Measurements from ENCODE around the gene NOC4L.
"Not testable (repeated sequence)": the region's sequence is repeated elsewhere in the genome, so short reads cannot be mapped to it uniquely, and the experiment has no call there.

NOC4L gene

DNA sequence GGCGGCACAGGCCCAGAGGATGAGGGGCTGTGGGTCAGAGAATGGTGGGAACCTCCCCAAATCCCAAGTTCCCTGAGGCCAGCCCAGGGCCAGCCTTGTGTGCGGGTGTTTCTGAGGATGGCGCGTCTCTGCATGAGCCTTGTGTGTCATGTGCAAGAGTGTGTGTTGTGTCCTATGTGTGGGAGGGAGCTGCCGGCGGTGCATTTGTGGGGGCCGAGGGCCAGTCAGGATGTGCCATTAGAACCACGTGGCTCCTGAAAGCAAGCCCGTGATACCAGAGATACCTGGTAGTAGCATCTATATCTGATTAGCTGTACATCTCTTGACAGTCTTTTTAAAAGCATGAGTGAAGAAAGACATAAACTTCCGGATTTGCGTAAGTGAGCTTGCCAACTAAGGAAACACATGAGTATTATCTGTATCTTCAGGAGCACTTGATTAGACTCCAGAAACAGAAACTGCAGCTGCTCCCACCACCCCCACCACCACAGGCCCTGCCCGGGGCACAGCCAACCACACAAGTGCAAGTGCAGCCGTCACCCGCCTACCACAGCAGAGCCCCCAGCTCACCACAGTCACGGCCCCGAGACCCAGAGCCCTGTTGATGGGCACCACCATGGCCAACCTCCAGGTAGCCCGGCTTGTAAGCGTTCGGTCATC, 19.4 kb upstream of the NOC4L start:
- DNase-seq = no peak

DNA sequence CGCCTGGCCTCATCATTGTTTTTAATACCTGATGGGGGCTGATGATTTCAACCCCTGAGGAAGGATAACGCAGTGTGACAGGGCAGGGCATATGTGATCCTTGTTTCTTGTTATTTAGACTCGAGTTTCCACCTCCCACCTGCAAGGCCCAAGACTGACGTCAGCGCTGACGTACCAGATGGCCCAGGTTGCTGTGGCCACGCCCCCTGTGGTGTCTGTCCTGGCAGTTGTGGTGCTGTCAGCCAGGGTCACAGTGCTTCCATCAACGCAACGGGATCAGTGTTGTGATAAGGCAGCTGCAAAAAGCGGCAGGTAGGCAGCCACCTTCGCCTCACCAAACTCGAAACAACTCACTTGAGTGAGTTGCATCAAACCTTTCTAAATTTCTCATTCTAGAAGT, 18.5 kb upstream of the NOC4L start:
- DNase-seq = no peak

DNA sequence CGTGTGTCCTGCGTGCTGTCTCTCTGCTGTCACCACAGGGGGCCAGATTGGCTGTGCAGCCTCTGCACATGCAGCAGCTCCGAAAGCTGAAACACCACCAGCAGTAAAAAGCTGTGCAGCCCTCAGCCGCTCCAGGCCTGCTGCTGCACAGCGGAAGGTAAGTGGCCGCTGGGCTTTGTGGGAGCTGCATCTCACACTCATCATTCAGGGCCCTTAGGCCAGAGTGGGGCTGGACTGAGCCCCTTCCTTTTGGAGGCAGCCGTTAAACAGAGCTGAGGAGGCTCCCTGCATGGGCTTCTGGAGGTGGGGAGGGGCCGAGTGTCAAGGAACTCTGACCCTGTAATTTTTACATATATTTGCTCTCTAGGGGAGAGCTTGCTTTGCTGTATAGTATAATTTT, 17.2 kb upstream of the NOC4L start:
- no peak for DNase-seq

DNA sequence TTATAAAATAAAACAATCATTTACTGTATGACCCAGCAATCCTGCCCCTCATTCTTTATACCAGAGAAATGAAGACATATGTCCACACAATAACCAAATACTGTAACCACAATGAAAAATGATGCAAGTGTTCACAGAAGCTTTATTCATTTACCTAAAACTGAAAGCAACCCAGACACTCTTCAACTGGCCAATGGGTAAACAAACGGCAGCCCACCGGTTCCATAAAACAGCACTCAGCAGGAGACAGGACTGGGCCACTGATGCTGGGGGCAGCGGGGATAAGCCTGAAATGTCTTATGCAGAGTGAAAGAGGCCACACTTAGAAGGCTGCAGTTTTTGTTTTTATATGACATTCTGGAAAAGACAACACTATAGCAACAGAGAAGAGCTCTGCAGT, 15.2 kb upstream of the NOC4L start:
- DNase-seq = no peak

DNA sequence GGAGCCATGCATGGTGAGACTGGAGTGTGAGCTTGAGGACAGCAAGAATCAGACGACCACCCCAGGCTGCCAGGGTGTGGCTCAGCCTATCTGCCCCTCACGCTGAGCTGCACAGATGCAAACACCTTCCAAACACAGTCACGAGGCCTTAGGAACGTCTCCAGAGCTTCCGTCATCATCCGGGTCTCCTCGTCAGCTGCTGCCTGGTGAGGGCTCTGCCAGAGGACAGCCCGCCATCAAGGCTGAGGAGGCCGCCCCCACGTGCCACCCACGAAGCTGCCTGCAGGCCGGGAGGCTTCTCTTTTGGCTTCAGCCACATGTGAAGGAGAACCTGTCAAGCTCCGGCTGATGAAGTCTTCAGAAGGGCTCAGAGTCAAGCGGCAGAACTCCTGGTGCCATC, 13.6 kb upstream of the NOC4L start:
- no peak for DNase-seq

DNA sequence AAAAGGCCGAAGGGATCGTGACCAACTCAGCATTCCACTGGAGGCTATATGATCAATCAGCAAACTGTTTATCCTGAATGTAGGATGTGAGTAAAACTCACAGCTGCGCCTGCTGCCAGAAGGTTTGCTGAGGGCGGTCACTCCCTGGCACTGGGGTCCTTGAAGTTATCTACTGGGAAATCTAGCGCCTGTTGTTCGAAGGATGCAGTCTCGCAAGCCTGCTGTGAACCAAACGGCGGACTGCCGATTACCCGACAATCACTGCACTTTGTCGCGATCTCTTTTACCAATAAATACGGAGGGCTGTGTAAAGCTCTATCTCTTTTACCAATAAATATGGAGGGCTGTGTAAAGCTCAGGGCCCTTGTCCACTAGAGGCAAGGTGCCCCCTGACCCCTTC, 13.0 kb upstream of the NOC4L start:
- DNase-seq = no peak

DNA sequence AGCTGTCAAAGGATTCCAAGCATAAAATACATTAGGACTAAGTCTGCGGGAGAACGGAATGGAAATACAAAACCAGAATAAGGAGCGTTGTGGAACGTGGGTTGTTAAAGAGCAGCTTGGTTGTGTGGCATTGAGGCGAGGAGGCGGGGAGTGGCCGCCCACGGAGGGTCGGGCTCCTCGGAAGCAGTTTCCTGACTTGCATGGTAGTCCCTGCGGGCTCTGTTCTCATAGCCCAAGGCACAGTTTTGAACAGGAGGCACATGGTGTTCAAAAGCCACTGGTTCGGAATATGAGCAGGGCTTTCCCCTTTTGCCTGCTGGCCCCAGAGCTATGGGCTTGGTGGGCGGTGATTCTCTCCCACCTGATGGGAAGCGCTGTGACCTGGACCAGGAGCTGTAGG, 12.3 kb upstream of the NOC4L start:
- DNase-seq = no peak

DNA sequence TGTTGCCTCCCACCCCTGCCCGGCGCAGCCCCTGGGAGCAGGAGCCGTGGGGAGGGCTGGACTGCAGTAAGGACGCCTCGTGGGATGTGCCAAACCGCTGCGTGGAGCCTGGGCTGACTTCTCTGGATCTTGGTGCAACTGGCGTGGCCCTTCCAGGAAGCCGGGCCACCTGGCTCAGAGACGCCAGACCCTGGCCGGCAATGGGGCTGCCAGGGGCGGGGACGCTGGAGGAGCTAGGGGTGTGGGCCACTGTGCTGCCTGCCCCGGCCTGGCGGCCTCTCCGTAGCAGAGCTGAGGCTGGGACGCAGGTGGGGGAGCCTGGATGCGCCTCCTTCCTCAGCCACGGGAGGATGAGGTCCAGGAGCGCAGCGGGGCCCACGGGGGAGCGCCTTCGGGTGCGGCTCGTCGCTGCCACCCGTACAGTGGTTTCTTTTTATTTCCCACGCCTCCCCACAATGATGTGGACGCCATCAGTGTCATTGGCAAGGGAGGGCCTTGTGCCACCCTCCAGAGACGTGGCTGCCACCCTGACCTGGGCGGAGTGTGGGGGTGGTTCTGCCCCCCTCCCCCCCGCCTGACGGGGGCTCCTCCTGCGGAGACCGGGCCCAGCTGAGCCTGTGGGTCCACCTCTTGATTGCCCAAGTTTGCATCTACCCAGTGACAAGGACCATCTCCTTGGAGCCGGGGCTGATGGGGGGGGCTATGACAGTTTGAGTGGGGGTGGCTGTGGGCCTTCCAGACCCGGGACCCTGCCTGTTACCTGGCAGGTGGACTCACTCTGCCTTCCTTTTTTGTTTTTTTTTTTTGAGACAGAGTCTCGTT, 11.4 kb upstream of the NOC4L start:
- DNase-seq = no peak

DNA sequence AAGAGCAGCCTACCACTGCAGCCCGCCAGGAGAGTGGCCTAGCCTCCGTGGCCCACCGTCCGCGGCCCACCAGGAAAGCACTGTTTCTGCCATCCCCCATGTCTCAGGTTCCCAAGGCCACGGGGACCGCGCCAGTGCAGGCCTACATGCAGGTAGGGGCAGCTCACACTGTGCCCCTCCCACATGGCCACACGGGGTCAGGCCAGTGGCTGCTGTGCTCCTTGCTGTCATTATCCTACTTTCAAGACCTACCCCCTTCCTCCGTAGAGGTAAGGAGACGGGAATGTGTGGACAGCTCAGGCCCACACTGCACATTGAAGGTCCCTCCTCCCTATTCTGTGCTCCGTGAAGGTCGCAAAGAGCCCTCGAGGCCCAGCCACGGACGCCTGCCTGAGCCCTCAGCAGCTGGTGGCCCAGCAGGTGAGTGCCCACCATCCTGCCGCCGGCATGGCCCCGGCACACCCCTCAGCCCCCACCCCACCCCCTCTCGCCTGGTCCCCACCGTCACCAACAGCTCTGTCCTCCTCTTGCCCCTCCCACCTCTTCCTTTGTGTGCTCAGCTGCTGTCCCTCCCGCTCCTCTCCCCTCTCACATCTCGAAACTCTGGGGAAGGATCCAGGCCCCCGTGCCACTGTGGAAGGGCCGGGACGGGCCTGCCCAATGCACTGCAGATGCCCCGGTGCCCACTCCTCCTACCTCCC, 10.2 kb upstream of the NOC4L start:
- no peak for DNase-seq

DNA sequence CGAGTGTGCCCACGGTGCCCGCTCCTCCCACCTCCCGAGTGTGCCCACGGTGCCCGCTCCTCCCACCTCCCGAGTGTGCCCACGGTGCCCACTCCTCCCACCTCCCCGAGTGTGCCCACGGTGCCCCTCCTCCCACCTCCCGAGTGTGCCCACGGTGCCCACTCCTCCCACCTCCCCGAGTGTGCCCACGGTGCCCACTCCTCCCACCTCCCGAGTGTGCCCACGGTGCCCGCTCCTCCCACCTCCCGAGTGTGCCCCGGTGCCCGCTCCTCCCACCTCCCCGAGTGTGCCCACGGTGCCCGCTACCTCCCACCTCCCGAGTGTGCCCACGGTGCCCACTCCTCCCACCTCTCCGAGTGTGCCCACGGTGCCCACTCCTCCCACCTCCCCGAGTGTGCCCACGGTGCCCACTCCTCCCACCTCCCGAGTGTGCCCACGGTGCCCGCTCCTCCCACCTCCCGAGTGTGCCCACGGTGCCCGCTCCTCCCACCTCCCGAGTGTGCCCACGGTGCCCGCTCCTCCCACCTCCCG, 9.5 kb upstream of the NOC4L start:
- DNase-seq = not testable (repeated sequence)

DNA sequence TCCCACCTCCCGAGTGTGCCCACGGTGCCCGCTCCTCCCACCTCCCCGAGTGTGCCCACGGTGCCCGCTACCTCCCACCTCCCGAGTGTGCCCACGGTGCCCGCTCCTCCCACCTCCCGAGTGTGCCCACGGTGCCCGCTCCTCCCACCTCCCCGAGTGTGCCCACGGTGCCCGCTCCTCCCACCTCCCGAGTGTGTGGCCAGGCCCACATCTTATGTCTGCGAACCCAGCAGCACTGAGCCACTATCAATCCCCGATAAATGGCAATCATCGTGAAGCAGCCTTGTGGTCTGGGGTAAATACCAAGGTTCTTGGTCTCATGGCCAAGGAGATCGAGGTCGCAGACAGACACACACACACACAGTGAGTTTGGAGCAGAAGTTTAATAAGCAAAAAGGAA, 8.0 kb upstream of the NOC4L start:
- not testable (repeated sequence) for DNase-seq

DNA sequence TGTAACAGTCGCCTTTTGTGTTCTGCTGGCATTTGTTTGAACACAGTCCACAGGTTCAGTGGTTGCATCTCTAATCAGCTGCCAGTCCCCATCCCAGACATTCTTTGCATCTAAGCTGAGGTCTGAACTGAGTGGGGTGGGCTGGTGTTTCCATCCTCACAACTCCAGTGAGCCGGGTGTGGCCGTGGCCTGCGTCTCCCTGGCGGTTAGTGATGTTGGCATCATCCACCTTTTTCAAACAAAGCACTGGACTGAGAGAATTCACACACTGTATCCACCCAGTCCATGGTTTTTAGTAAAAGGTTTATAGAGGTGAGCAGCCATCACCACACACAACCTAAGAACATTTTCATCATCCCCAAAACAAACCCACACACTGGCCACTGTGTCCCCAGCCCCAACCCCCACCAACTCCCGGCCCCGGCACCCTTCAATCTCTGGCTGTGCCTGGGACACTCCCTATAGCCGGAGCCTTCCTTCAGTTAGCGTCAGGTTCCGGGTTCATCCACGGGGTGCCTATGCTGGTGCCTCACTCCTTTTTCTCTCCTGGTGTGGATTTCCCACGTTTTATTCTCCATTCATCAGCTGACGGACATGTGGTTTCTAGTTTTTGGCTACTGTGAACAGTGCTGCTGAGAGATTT, 6.7 kb upstream of the NOC4L start:
- no peak for DNase-seq

DNA sequence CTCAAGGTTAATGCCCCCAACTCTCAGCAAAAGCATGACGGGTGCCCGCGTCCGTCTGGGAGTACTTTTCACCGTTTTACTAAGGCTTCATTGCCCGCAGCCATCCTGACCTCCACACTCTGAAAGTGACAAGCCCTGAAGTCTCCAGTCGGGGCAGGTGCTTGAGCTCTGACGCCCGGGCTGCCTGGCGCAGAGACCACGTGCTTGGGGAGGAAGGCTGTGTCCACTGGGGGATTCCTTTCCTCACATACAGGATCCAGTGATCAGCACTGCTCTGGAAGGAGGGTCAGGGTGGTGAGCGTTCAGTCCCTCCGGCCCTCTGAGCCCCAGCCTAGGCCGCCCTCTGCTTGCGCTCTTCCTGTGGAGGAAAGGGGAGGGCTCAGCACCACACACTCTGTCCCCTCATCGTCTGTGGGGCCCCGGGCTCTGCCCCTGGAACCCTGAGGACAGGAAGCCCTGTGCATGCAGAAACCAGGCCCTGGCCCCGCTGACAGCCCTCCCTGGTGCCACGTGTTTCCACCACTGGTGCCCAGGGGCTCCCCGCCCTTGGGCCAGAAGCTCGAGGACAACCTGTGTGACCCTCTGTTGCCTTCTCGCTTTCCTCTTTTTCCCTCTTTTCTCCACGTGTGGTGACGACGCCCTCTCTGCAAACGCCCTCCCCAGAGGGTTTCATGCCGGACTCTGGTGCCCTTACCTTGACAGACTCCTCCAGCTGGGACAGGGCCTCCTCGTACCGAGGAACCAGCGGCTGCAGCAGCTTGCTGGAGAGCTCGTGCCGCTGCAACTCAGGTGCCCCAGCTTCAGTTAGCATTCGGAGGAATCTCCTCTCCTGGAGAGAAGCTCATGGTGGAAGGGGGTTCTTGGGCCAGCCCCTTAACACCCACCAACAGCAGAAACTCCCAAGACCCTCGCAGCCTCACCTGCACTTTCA, 5.1 kb upstream of the NOC4L start:
- DNase-seq = no peak

DNA sequence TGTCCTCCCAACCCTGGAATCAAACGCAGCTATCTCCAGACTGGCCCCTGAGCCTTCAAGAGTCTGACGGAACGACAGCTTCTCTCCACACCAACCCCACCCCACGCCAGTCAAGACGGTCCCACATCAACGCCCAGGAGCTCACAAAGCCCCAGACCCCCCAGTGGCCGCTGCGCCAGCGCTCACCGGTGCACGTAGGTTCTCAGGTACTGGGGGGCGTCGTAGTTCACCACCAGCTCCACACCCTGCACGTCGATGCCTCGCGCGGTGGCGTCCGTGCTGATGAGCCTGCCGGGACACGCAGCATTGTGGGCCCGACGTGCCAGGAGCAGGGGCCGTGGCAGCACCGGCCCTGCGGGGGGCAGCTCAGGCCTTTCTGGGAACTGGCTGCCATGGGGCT, 4.3 kb upstream of the NOC4L start:
- DNase-seq = no peak

DNA sequence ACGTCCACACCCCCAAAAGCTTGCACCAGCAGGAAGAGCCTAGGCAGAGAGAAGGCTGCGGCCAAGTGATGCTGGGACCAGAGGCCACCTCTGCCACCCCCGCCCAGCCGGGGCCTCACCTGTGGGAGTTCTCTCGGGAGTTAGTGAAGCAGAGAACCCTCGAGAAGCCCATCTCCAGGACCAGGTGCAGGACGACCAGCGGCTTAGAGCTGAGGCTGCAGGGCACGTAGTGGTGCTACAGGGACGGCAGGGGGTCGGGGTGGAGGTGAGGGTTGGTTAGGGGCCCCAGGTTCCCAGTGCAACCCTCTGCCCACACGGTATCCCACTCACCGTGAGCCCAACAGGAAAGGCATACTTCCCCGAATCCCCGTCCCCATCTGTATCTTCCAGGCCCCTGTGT, 3.8 kb upstream of the NOC4L start:
- no peak for DNase-seq

DNA sequence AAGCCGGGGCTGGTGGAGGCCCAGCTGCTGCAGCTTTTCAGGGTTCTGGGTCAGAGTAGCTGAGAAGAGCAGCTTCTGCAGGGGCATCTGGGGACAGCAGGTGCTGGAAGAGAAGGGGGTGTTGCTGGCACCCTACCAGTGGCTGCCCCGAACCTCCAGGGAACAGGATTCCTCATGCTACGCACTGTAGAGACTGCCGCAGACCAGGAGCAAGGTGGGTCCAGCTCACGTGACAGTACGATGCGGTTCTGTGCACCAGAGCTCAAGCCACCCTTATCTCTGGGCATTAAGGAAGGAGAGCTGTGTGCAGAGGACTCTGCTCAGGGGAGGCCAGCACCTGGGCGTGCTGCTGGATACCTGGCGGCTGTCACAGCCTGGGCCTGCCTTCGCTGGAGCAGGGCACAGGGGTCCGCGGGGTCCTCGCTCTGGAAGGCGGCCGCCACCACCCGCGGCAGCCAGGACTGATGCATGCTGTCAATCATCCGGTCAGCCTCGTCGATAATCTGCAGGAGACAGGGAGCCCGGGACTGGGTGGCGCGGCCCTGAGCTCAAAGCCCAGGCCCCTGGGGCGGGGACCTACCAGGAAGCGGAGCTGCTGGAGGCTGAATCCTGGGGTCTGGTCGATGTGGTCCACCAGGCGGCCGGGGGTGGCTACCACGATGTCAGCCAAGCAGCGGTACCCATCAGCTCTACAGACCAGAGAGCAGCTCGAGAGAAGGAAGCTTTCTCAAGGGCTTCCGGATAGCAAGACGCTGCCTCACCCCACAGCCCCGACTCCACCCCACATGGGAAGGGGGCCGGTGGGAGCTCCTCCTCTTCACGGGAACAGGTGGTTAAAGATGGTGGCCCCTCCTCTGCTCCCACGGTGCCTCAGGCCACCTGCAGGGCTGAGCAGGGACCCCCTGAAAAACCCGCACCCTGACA, 3.1 kb upstream of the NOC4L start:
- DNase-seq = no peak

DNA sequence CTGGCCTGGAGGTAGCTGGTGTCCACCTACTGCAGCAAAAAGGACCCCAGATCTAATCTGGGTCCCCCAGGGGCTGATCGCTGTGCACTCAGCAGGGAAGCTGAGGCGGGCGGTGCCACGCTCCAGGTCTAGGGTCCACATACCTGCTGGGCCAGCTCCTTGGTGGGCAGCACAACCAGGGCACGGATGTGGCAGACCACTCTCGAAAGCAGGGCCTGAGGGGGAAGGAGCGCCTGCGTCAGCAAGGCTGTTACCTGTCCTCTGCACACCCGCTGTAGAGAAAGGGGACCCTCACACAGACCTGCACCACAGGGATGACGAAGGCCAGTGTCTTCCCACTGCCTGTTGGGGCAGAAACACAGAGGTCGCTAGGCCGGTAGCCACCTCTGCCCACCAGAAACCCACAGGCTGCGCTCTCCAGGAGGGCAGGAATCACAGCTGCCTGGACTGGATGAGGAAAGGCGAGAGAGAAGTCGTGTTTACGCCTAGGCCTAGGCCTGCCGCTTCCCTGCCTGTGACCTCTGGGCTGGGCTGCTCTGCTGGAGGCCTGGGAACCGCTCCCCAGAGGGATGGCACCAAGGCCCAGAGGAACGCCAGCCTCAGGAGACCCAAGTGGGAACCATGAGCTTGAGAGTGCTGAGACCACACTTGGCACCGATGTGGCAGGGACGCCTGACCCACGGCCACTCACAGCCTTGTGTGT, 2.1 kb upstream of the NOC4L start:
- no peak for DNase-seq

DNA sequence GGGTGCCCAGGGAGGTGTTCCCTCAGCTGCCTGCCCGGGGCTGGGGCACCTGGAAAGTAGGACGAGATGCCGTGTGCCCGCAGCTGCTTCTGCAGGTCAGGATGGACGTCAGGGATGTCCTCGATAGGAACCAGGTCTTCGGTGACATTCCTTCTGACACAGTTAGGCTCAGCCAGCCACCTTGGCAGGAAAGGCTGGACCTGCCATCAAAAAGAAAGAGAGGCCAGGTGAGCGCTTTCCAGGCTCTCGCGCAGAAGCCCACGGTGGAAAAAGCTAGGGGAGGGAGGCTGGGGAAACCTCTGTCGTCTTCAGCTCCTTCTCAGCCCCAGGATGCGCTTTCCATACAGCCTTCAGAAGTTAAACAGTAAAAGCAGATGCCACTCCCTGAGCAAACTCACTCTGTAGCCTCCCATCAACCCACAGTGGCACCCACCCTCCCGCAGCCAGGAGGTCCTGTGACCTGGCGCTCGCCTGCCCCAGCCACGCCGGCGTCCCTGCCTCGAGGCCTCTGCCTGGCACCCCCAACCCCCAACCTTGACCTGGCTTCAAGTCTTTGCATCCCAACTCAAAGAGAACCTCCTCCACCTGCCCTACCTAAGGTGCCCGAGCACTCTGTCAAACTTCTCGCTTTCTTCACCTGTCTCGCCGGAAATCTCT, 1.4 kb upstream of the NOC4L start:
- no peak for DNase-seq

DNA sequence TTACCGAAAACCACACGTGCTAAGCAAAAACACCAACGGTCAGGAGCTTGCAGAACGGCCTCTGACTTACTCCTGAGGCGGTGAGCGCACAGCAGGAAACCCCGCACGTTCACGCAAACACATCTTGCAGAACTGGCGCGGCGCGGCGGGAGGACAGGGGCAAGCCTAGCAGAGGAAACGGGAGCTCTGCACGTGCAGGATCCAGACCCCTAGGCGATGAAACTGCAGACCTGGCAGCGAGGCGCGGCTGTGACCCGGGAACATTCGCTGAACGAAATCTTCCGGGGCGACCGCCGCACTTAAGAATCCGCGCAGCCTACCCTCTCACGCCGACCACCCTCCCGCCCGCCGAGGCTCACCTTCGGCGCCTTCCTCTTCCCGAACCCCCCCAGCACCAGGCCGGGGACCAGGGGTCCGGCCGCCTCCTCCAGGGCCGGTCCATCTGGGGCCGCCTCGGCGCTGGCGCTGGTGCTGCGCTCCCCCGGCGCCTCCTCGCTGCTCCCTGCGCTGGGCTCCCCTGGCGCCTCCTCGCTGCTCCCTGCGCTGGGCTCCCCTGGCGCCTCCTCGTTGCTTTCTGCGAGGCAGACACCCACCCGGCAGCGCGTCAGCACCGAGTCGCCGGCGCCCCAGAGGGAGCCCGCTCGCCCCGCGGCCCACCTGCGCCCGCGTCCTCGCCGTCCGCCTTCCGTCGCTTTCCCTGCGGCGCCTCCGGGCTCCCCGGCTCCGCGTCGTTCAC, 753 bp upstream of the NOC4L start:
- DNase-seq = no peak

Data from activated effector memory CD4-positive, alpha-beta T cell treated with Interleukin-2 at 50 U/mL for 16 hours (primary cell).